Right lobe of liver (tissue), 6 donors: Measurements from ENCODE around the gene CLEC19A. TPM values are rescaled to one million over a fixed set of nuclear protein-coding genes. Genes with fewer than 3 reads are reported as not detected.

Source experiments
- ATAC-seq, 4 donors: fragments of 200-7000 bp; cut with Tn5 transposase; one replicate each; pipeline ENCODE4 v1.9.1; 2020; ENCODE audit warnings: mild to moderate bottlenecking in 4 of 4, moderate library complexity in 4 of 4
- DNase-seq, 3 donors: peaks; one replicate each; pipeline ENCODE4 v3.0.0-alpha.2; 2020
- H3K27ac ChIP-seq, 3 donors: fragments of 200-600 bp; one replicate each; pipeline ENCODE4 v1.8.0; 2022
- H3K27me3 ChIP-seq, 2 donors: fragments of 200-600 bp; one replicate each; pipeline ENCODE4 v1.8.0; 2022
- H3K36me3 ChIP-seq, 4 donors: fragments of 200-600 bp; sonication (generic) in 1 of 4; one replicate each; pipeline versions ENCODE4 v1.5.1 to v1.8.0; 2017 to 2022; ENCODE audit warnings: control low read depth in 1 of 4
- H3K4me1 ChIP-seq, 4 donors: fragments of 200-600 bp; sonication (generic) in 1 of 4; one replicate each; pipeline versions ENCODE4 v1.5.1 to v1.8.0; 2017 to 2022; ENCODE audit warnings: control low read depth in 1 of 4
- H3K4me3 ChIP-seq, 3 donors: fragments of 200-600 bp; one replicate each; pipeline ENCODE4 v1.8.0; 2022
- H3K9me3 ChIP-seq, 4 donors: fragments of 200-600 bp; sonication (generic) in 1 of 4; one replicate each; pipeline versions ENCODE4 v1.5.1 to v1.8.0; 2017 to 2022; ENCODE audit warnings: control low read depth in 1 of 4
- CTCF ChIP-seq, 4 donors: fragments of 200-600 bp in 3 of 4; fragments of 450-650 bp in 1 of 4; IDR thresholded peaks; one replicate each; pipeline versions ENCODE4 v1.5.1 to v1.8.0; 2016 to 2022; ENCODE audit warnings: antibody characterized with exemption in 4 of 4, mild to moderate bottlenecking in 2 of 4
- POLR2A ChIP-seq: fragments of 450-650 bp; IDR thresholded peaks from one replicate; pipeline ENCODE4 v1.6.1; 2017; ENCODE audit warnings: antibody characterized with exemption, mild to moderate bottlenecking
- WGBS: methylation state at CpG from one replicate; pipeline ENCODE4 v1.1.6; 2018; ENCODE audit warnings: low coverage, low lambda C conversion rate; ENCODE audit not compliant: insufficient coverage; ENCODE audit errors: missing lambda C conversion rate; 5-methylcytosine and 5-hydroxymethylcytosine counted together
- intact Hi-C, 2 donors: fragments of 100-400 bp; cut with DNase I; formaldehyde crosslinking; loops; one replicate each; pipeline versions ENCODE4 v1.11.2 to v1.14.1; 2022
- total RNA-seq, 6 experiments: library from RNA; depleted of rRNA in 2 of 6; stranded (reverse); fragments of >200 nt in 2 of 6; fragmentation: NEBNext Ultra II Directional in 3 of 6; extraction: Animal tissue kit (Norgen Biotek cat#: 25700) in 3 of 6; gene quantifications; one replicate each; pipeline versions ENCODE4 v1.1.0 to v1.2.4, GENCODE V29; 2016 to 2023
- donor health status: DM: no; HTN: yes; CAD: no.
- donor health status: DM: no; HTN: no; CAD: no.
- donor health status: DM: no; HTN: no; CAD: no.
- donor health status: DM: no; HTN: yes; CAD: no.
- donor health status: DM: no; HTN: yes; CAD: no.

The CLEC19A gene
- total RNA-seq, 6 experiments from 2014 or later, result 0.12 TPM; not detected in 5

GRCh38 chr16:19289811-19290485 is 4.4 kb downstream of the CLEC19A start:
- Histone ChIP-seq H3K4me1 (no peaks in the 10 kb centered on the region), H3K4me3 (no peak overlapping the region), H3K36me3 (no peaks in the 10 kb centered on the region), H3K9me3 (no peaks in the 10 kb centered on the region), H3K27ac (no peak overlapping the region), H3K27me3 (no peaks in the 10 kb centered on the region)
- ATAC-seq, result no peak
- intact Hi-C loops, result no loop called here
- no peak for DNase-seq
- TF ChIP-seq CTCF (IDR thresholded peaks at IDR 0.05) (no peak), POLR2A (no peak)
- WGBS, result 53% methylated on average over 4 of the region's 7 CpGs

- H3K4me3 ChIP-seq, result no peak overlapping the region
- H3K27me3 ChIP-seq, result no peaks in the 10 kb centered on the region
- DNase-seq (no peak), ATAC-seq (no peak)
- 85% methylated on average over 2 of the region's 2 CpGs for WGBS
- H3K36me3 ChIP-seq, result no peaks in the 10 kb centered on the region
- H3K9me3 ChIP-seq, result no peaks in the 10 kb centered on the region
- intact Hi-C loops, result no loop called here
- H3K4me1 ChIP-seq, result no peaks in the 10 kb centered on the region
- H3K27ac ChIP-seq, result no peak overlapping the region
- TF ChIP-seq CTCF (IDR thresholded peaks at IDR 0.05) (no peak), POLR2A (no peak)
These were observed 5.3 kb downstream of the CLEC19A start for GRCh38 chr16:19290860-19291259.

GRCh38 chr16:19291475-19291874 is 5.9 kb downstream of the CLEC19A start:
- ATAC-seq, result no peak
- H3K27me3 ChIP-seq, result no peaks in the 10 kb centered on the region
- no peak overlapping the region for H3K27ac ChIP-seq
- H3K4me3 ChIP-seq, result no peak overlapping the region
- WGBS, result 19% methylated on average over 2 of the region's 4 CpGs
- intact Hi-C loops, result no loop called here
- no peak for DNase-seq
- no peak for TF ChIP-seq CTCF (IDR thresholded peaks at IDR 0.05)
- no peaks in the 10 kb centered on the region for H3K9me3 ChIP-seq
- H3K4me1 ChIP-seq, result no peaks in the 10 kb centered on the region
- no peaks in the 10 kb centered on the region for H3K36me3 ChIP-seq

- intact Hi-C loops, result no loop called here
- DNase-seq (no peak), ATAC-seq (no peak)
- no peak for TF ChIP-seq CTCF (IDR thresholded peaks at IDR 0.05)
- TF ChIP-seq POLR2A, result no peak
- Histone ChIP-seq H3K27me3 (no peaks in the 10 kb centered on the region), H3K4me1 (no peaks in the 10 kb centered on the region), H3K27ac (no peak overlapping the region), H3K36me3 (no peaks in the 10 kb centered on the region), H3K9me3 (no peaks in the 10 kb centered on the region), H3K4me3 (no peak overlapping the region)
- 43% methylated on average over 5 of the region's 5 CpGs for WGBS
These were observed 6.7 kb downstream of the CLEC19A start for GRCh38 chr16:19292186-19292585.
